ENCODE measurements around the gene HSBP1. TPM values are rescaled to one million over a fixed set of nuclear protein-coding genes. Genes with fewer than 3 reads are reported as not detected.

The HSBP1 gene
- polyA plus RNA-seq, 2 of the 4 experiments (the other 2 are of a cell fraction), result 190 to 280 TPM

DNA sequence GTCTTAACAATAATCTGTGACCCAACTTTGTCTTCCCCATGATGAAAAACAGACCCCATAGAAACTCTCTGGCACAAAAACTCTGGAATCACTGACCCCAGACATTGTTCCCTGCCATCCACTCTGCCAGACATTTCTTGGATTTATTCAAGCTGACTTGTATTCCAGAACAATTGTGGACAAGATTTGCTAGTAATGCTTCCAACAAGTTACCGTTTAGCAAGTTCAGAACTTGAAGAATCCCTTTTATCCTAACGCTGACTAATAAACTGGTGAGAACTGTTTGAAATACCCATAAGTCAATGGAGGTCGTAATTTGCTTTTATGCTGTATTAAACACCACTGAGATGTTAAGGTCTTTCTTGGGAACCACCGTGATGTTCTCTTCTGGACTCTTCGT is 10.5 kb downstream of the HSBP1 start:
- 69% methylated on average over 5 of the region's 5 CpGs for WGBS (ENCODE audit: missing lambda C conversion rate)
- no peak for FAIRE-seq
- ATAC-seq, result no peak
- CTCF ChIA-PET, result no interaction called here
- Histone ChIP-seq H3K4me2 (no peak overlapping the region), H3K4me3 (no peak overlapping the region), H3K4me1 (peaks cover 14% of the 10 kb centered on the region), H3K27ac (no peak overlapping the region), H3K9me3 (no peaks in the 10 kb centered on the region)
- no peak for DNase-seq (ENCODE audit: low read depth in 1 of 2, low spot score in 1 of 2)
- TF ChIP-seq RAD21 (conservative IDR thresholded peaks at IDR 0.05 in 1 of 2, IDR thresholded peaks at IDR 0.05 in 1 of 2) (no peak), KDM1A (IDR thresholded peaks at IDR 0.05; ENCODE audit: low read depth) (no peak), TP53 (CRISPR knock-in tag; IDR thresholded peaks at IDR 0.05) (no peak), HEYL (CRISPR knock-in tag; IDR thresholded peaks at IDR 0.05) (no peak), EP300 (IDR thresholded peaks at IDR 0.05) (no peak), PHF8 (IDR thresholded peaks at IDR 0.05; ENCODE audit: borderline replicate concordance, low read depth) (no peak), CBX8 (IDR thresholded peaks at IDR 0.05) (no peak)
- TF ChIP-seq, protein P1, sequence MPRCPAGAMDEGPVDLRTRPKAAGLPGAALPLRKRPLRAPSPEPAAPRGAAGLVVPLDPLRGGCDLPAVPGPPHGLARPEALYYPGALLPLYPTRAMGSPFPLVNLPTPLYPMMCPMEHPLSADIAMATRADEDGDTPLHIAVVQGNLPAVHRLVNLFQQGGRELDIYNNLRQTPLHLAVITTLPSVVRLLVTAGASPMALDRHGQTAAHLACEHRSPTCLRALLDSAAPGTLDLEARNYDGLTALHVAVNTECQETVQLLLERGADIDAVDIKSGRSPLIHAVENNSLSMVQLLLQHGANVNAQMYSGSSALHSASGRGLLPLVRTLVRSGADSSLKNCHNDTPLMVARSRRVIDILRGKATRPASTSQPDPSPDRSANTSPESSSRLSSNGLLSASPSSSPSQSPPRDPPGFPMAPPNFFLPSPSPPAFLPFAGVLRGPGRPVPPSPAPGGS (IDR thresholded peaks at IDR 0.05), result no peak
- POLR2A ChIA-PET, result no interaction called here

DNA sequence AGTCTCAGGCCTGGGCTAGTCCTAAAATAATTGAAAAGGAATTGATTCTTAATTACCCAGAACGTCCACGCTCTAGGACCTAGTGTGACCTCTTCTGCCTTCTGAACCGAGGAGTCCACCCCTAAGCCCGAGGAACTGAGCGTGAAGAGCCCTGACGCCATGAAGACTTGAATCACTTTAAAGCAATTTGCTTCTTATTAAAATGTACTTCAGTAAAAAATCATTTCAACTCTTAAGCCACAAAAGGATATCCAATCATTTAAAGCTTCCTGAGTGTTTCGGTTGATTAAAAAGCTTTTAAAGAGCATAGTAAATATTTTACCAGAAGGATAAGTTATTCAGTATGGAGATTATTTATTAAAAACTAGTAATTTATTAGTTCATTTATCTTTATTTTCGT is 11.6 kb downstream of the HSBP1 start:
- 46% methylated on average over 8 of the region's 8 CpGs for WGBS (ENCODE audit: missing lambda C conversion rate)
- FAIRE-seq, result no peak
- ChIA-PET CTCF (no interaction called here), POLR2A (no interaction called here)
- no peak overlapping the region for H3K4me3 ChIP-seq
- H3K4me1 ChIP-seq, result peaks cover 3% of the 10 kb centered on the region; the same call in 2 of the 3 replicates
- TF ChIP-seq NR3C1 (IDR thresholded peaks at IDR 0.05) (no peak), POLR2AphosphoS2 (conservative IDR thresholded peaks at IDR 0.05; ENCODE audit: low read length) (no peak), ZFP36 (IDR thresholded peaks at IDR 0.05; ENCODE audit: borderline replicate concordance, partially characterized antibody) (no peak), CBX2 (IDR thresholded peaks at IDR 0.05; ENCODE audit: borderline replicate concordance, low read depth) (no peak), FOSB (CRISPR knock-in tag; IDR thresholded peaks at IDR 0.05) (no peak), BHLHE40 (IDR thresholded peaks at IDR 0.05; ENCODE audit: low read depth, low read length) (no peak), NFE2L2 (conservative IDR thresholded peaks at IDR 0.05; ENCODE audit: low read length) (no peak)
- ATAC-seq, result no peak
- DNase-seq (ENCODE audit: low read depth in 1 of 2, low spot score in 1 of 2), result no peak
- H3K27ac ChIP-seq, result no peak overlapping the region
- no peak overlapping the region for H3K4me2 ChIP-seq
- no peaks in the 10 kb centered on the region for H3K9me3 ChIP-seq

DNA sequence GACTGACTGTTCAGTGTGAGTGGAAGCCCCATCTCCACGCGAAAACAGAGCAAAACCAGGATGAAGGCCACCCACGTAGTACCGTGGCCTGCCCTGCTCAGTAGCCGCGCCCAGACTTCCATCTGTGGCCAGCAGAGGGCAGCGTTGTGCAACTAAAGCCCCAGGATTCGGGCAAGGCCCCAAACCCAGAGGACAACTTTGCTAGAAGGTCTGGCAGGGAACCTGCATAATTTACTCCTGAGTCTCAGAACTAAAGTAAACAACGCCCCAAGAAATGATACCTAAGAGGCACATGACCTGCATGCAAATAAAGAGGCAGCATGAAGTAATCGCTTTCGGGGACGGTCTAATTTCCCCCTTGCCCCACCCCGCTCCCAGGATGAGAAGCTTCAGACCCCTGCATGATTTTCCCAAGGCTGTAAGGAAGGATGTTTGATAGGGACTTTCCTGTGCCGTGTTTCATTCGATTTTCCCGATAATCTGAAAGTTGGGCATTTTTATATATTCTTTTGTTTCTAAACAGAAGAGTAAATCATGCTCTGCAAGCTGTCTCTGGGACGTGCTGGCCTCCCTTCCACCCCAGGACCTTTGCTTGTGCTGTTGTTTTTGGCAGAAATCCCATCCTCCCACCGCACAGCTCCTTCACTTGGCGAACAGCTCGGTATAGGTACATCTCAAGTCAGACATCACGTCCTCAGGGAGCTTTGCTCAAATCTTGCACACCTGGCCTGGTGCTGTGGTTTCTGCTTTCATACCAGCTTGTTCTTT is 18.6 kb downstream of the HSBP1 start:
- Histone ChIP-seq H3K4me2 (peak overlapping the region; percentile 49), H3K27ac (0 out of 6 replicates have a peak overlapping the region, but pooled peaks of 1 of the 2 experiments have one; percentile 31), H3K9me3 (no peaks in the 10 kb centered on the region), H3K4me1 (peaks cover 3% of the 10 kb centered on the region; the same call in 1 of the 3 replicates), H3K4me3 (no peak overlapping the region)
- no peak for FAIRE-seq
- WGBS (ENCODE audit: missing lambda C conversion rate), result 26% methylated on average over 21 of the region's 21 CpGs
- ChIA-PET POLR2A (no interaction called here), CTCF (interaction anchor here (0.6 to 5.3 kb wide), 35 partner anchors 9 to 281 kb away, joined by 3 to 74 read pairs (median 5); partner anchors contain the start of genes MLYCD and SLC38A8)
- ATAC-seq, result peak; percentile 88 to 96
- TF ChIP-seq, protein P2, sequence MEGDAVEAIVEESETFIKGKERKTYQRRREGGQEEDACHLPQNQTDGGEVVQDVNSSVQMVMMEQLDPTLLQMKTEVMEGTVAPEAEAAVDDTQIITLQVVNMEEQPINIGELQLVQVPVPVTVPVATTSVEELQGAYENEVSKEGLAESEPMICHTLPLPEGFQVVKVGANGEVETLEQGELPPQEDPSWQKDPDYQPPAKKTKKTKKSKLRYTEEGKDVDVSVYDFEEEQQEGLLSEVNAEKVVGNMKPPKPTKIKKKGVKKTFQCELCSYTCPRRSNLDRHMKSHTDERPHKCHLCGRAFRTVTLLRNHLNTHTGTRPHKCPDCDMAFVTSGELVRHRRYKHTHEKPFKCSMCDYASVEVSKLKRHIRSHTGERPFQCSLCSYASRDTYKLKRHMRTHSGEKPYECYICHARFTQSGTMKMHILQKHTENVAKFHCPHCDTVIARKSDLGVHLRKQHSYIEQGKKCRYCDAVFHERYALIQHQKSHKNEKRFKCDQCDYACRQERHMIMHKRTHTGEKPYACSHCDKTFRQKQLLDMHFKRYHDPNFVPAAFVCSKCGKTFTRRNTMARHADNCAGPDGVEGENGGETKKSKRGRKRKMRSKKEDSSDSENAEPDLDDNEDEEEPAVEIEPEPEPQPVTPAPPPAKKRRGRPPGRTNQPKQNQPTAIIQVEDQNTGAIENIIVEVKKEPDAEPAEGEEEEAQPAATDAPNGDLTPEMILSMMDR (IDR thresholded peaks at IDR 0.05), result peak; percentile 89
- peak; percentile 87 to 91 for TF ChIP-seq RAD21 (conservative IDR thresholded peaks at IDR 0.05 in 1 of 2, IDR thresholded peaks at IDR 0.05 in 1 of 2)
- no peak for TF ChIP-seq ZFP36 (IDR thresholded peaks at IDR 0.05; ENCODE audit: borderline replicate concordance, partially characterized antibody)
- no peak for TF ChIP-seq TP53 (CRISPR knock-in tag; IDR thresholded peaks at IDR 0.05)
- TF ChIP-seq NFE2L2 (conservative IDR thresholded peaks at IDR 0.05; ENCODE audit: low read length), result no peak
- TF ChIP-seq RFX5 (IDR thresholded peaks at IDR 0.05), result no peak
- TF ChIP-seq, protein P3, sequence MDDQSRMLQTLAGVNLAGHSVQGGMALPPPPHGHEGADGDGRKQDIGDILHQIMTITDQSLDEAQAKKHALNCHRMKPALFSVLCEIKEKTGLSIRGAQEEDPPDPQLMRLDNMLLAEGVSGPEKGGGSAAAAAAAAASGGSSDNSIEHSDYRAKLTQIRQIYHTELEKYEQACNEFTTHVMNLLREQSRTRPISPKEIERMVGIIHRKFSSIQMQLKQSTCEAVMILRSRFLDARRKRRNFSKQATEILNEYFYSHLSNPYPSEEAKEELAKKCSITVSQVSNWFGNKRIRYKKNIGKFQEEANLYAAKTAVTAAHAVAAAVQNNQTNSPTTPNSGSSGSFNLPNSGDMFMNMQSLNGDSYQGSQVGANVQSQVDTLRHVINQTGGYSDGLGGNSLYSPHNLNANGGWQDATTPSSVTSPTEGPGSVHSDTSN (IDR thresholded peaks at IDR 0.05), result no peak
- no peak for TF ChIP-seq NR3C1 (IDR thresholded peaks at IDR 0.05)
- peak; percentile 85 for TF ChIP-seq SMC3 (IDR thresholded peaks at IDR 0.05)
- DNase-seq (ENCODE audit: low read depth in 1 of 2, low spot score in 1 of 2), result peak; percentile 72 to 82
